Measurements from ENCODE around the gene MS4A4E.
"Not testable (repeated sequence)": the region's sequence is repeated elsewhere in the genome, so short reads cannot be mapped to it uniquely, and the experiment has no call there.

MS4A4E gene

GRCh38 chr11:60214386-60214785 is 28.6 kb downstream of the MS4A4E start:
- no peaks in the 10 kb centered on the region for H3K4me1 ChIP-seq (ENCODE audit: control insufficient read depth, insufficient read depth, low read length)
- H3K27me3 ChIP-seq (ENCODE audit: control insufficient read depth, insufficient read depth, low read length): no peaks in the 10 kb centered on the region
- no peaks in the 10 kb centered on the region for H3K36me3 ChIP-seq (ENCODE audit: insufficient read depth, low read length)
- no peaks in the 10 kb centered on the region for H3K9me3 ChIP-seq (replicated peaks; ENCODE audit: low read length)
- H3K4me3 ChIP-seq (ENCODE audit: low read length): no peak overlapping the region
- no peak overlapping the region for H3K9ac ChIP-seq (ENCODE audit: low read depth, low read length)
- H3K4me2 ChIP-seq (ENCODE audit: low read length): no peak overlapping the region

GRCh38 chr11:60211206-60211605 is 31.7 kb downstream of the MS4A4E start:
- Histone ChIP-seq H3K4me2 (ENCODE audit: low read length) (no peak overlapping the region), H3K9me3 (replicated peaks; ENCODE audit: low read length) (no peaks in the 10 kb centered on the region), H3K27me3 (ENCODE audit: control insufficient read depth, insufficient read depth, low read length) (no peaks in the 10 kb centered on the region), H3K36me3 (ENCODE audit: insufficient read depth, low read length) (no peaks in the 10 kb centered on the region), H3K9ac (ENCODE audit: low read depth, low read length) (no peak overlapping the region), H3K4me1 (ENCODE audit: control insufficient read depth, insufficient read depth, low read length) (no peaks in the 10 kb centered on the region), H3K4me3 (ENCODE audit: low read length) (no peak overlapping the region)

DNA sequence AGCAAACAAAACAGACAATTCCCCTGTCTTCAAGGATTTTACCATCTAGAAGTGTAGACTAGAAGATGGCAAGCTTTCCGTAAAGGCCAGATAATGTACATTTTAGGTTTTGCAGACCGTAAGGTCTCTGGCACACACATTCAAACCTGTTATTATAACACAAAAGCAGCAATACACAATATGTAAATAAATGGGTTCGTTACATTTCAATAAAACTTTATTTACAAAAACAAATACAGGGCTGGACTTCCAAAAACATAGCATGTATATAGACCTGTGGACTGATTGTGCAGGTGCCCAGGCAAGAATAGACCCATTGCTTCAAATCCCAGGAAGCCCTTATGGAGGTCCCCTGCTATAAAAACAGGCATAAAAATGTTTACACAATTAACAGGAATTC is 33.0 kb downstream of the MS4A4E start:
- Histone ChIP-seq H3K4me1 (ENCODE audit: control insufficient read depth, insufficient read depth, low read length) (no peaks in the 10 kb centered on the region), H3K36me3 (ENCODE audit: insufficient read depth, low read length) (no peaks in the 10 kb centered on the region), H3K27me3 (ENCODE audit: control insufficient read depth, insufficient read depth, low read length) (no peaks in the 10 kb centered on the region), H3K4me2 (ENCODE audit: low read length) (no peak overlapping the region), H3K4me3 (ENCODE audit: low read length) (no peak overlapping the region), H3K9ac (ENCODE audit: low read depth, low read length) (no peak overlapping the region), H3K9me3 (replicated peaks; ENCODE audit: low read length) (no peaks in the 10 kb centered on the region)

DNA sequence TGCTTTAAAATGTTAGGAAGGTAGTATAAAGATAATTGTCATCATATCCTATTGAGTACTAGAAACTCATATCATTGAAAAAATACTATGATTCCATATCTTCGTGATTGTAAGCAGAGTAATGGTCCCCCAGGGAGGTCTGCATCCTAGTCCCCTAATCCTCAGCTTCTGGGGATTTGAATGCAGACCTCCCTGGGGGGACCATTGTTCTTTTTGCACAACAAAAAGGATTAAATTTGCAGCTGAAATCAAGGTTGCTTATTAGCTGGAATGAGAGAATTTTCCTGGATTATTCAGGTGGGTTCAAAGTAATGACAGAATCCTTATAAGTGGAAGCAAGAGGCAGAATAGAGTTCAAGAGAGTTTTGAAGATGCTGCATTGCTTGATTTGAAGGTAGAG is 34.0 kb downstream of the MS4A4E start:
- Histone ChIP-seq H3K27me3 (ENCODE audit: control insufficient read depth, insufficient read depth, low read length) (no peaks in the 10 kb centered on the region), H3K4me3 (ENCODE audit: low read length) (no peak overlapping the region), H3K9ac (ENCODE audit: low read depth, low read length) (no peak overlapping the region), H3K9me3 (replicated peaks; ENCODE audit: low read length) (no peaks in the 10 kb centered on the region), H3K4me2 (ENCODE audit: low read length) (no peak overlapping the region), H3K36me3 (ENCODE audit: insufficient read depth, low read length) (no peaks in the 10 kb centered on the region), H3K4me1 (ENCODE audit: control insufficient read depth, insufficient read depth, low read length) (no peaks in the 10 kb centered on the region)

DNA sequence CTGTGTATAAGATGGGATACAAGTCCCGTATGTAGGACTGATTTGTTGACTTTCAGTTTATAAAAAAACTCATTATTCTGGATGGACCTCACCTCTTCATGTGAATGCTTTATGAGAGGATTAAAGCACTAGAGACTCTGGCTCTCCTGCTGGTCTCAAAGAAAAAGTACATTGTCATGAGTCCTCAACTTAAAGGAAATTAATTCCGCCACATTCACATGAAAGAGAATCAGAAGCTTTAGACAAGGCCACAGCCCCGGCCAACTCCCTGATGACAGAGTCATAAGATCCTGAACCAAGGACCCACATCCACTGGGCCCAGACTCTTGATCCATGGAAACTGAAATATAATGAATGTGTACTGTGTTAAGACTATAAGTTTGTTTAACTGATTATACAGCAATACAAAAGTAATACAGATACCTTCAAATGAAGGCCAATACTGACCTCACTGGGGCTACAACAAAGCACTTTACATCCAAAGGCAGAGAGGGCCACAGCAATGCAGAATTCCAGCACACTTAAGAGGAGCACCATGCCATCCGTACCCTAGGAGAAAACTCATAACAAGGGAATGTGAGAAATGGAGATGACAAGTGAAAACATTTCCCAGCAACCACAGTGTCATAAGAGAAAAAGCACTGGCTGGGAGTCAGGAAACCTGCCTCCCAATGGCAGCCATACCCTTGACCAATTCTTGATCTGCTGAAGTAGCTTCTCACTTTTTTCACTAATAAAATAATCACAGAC is 34.6 kb downstream of the MS4A4E start:
- no peak overlapping the region for H3K4me3 ChIP-seq (ENCODE audit: low read length)
- no peaks in the 10 kb centered on the region for H3K36me3 ChIP-seq (ENCODE audit: insufficient read depth, low read length)
- H3K4me1 ChIP-seq (ENCODE audit: control insufficient read depth, insufficient read depth, low read length): no peaks in the 10 kb centered on the region
- no peak overlapping the region for H3K9ac ChIP-seq (ENCODE audit: low read depth, low read length)
- H3K4me2 ChIP-seq (ENCODE audit: low read length): no peak overlapping the region
- H3K27me3 ChIP-seq (ENCODE audit: control insufficient read depth, insufficient read depth, low read length): no peaks in the 10 kb centered on the region
- no peaks in the 10 kb centered on the region for H3K9me3 ChIP-seq (replicated peaks; ENCODE audit: low read length)

DNA sequence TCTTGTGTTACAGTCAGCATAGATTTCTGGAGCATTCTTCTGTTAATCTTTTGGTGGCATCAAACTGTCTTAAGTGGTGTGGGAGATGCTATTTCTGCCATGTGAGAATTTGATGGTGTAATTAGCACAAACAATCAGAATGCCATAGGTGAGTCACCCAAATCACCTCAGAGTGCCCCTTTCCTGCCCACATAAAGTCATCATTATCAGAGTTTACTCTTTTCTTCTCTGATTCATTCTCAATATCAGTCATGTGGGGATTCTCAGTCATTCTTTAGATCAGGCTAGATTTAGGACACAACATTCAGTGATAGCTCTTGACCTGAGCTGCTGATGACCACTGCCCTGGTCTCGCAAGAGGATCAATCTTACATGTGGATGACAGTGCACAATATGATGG is 36.3 kb downstream of the MS4A4E start:
- Histone ChIP-seq H3K4me1 (ENCODE audit: control insufficient read depth, insufficient read depth, low read length) (no peaks in the 10 kb centered on the region), H3K4me2 (ENCODE audit: low read length) (no peak overlapping the region), H3K9me3 (replicated peaks; ENCODE audit: low read length) (no peaks in the 10 kb centered on the region), H3K4me3 (ENCODE audit: low read length) (no peak overlapping the region), H3K36me3 (ENCODE audit: insufficient read depth, low read length) (no peaks in the 10 kb centered on the region), H3K27me3 (ENCODE audit: control insufficient read depth, insufficient read depth, low read length) (no peaks in the 10 kb centered on the region), H3K9ac (ENCODE audit: low read depth, low read length) (no peak overlapping the region)

- H3K9me3 ChIP-seq (replicated peaks; ENCODE audit: low read length): no peaks in the 10 kb centered on the region
- no peak overlapping the region for H3K4me3 ChIP-seq (ENCODE audit: low read length)
- H3K36me3 ChIP-seq (ENCODE audit: insufficient read depth, low read length): no peaks in the 10 kb centered on the region
- no peak overlapping the region for H3K9ac ChIP-seq (ENCODE audit: low read depth, low read length)
- H3K27me3 ChIP-seq (ENCODE audit: control insufficient read depth, insufficient read depth, low read length): no peaks in the 10 kb centered on the region
- no peaks in the 10 kb centered on the region for H3K4me1 ChIP-seq (ENCODE audit: control insufficient read depth, insufficient read depth, low read length)
- no peak overlapping the region for H3K4me2 ChIP-seq (ENCODE audit: low read length)
Observed at GRCh38 chr11:60204922-60205321, 38.0 kb downstream of the MS4A4E start.

GRCh38 chr11:60201334-60201733 is 41.6 kb downstream of the MS4A4E start:
- H3K4me3 ChIP-seq (ENCODE audit: low read length); H3K9me3 ChIP-seq (replicated peaks; ENCODE audit: low read length): not testable (repeated sequence)

GRCh38 chr11:60197442-60197841 is 45.5 kb downstream of the MS4A4E start:
- Histone ChIP-seq H3K4me2 (ENCODE audit: low read length) (no peak overlapping the region), H3K9me3 (replicated peaks; ENCODE audit: low read length) (no peaks in the 10 kb centered on the region), H3K9ac (ENCODE audit: low read depth, low read length) (no peak overlapping the region), H3K36me3 (ENCODE audit: insufficient read depth, low read length) (no peaks in the 10 kb centered on the region), H3K4me1 (ENCODE audit: control insufficient read depth, insufficient read depth, low read length) (no peaks in the 10 kb centered on the region), H3K4me3 (ENCODE audit: low read length) (no peak overlapping the region), H3K27me3 (ENCODE audit: control insufficient read depth, insufficient read depth, low read length) (no peaks in the 10 kb centered on the region)

More at GRCh38 chr11:60201334-60201733, 41.6 kb downstream of the MS4A4E start:
- not testable (repeated sequence) for H3K36me3 ChIP-seq (ENCODE audit: insufficient read depth, low read length); H3K4me2 ChIP-seq (ENCODE audit: low read length); H3K27me3 ChIP-seq (ENCODE audit: control insufficient read depth, insufficient read depth, low read length); H3K9ac ChIP-seq (ENCODE audit: low read depth, low read length); H3K4me1 ChIP-seq (ENCODE audit: control insufficient read depth, insufficient read depth, low read length)

DNA sequence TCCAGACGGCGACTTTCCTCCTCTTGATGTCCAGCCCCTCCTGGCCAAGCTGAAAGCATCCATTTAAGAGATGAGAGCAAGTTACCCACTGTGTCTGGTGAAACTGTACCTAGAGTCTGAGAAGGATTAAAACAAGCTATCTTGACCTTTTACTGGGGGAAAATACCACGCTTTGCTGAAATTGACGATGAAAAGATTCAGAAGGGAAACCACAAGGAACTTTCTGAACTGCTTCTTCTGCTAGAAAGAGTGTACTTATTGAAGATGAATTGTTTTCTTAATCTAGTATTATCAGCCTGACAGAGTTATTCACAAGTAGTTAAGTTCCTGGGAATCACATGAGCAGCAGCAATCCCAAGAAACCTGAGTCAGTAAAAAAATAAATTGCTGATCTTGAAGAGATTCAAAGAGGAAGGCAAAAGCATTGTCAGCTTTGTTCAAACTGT is 47.0 kb downstream of the MS4A4E start:
- Histone ChIP-seq H3K4me3 (ENCODE audit: low read length) (no peak overlapping the region), H3K36me3 (ENCODE audit: insufficient read depth, low read length) (no peaks in the 10 kb centered on the region), H3K4me2 (ENCODE audit: low read length) (no peak overlapping the region), H3K9me3 (replicated peaks; ENCODE audit: low read length) (no peaks in the 10 kb centered on the region), H3K9ac (ENCODE audit: low read depth, low read length) (no peak overlapping the region), H3K27me3 (ENCODE audit: control insufficient read depth, insufficient read depth, low read length) (no peaks in the 10 kb centered on the region), H3K4me1 (ENCODE audit: control insufficient read depth, insufficient read depth, low read length) (no peaks in the 10 kb centered on the region)

GRCh38 chr11:60194511-60194910 is 48.4 kb downstream of the MS4A4E start:
- H3K27me3 ChIP-seq (ENCODE audit: control insufficient read depth, insufficient read depth, low read length): no peaks in the 10 kb centered on the region
- no peak overlapping the region for H3K9ac ChIP-seq (ENCODE audit: low read depth, low read length)
- no peak overlapping the region for H3K4me2 ChIP-seq (ENCODE audit: low read length)
- no peaks in the 10 kb centered on the region for H3K9me3 ChIP-seq (replicated peaks; ENCODE audit: low read length)
- no peak overlapping the region for H3K4me3 ChIP-seq (ENCODE audit: low read length)
- H3K36me3 ChIP-seq (ENCODE audit: insufficient read depth, low read length): no peaks in the 10 kb centered on the region
- H3K4me1 ChIP-seq (ENCODE audit: control insufficient read depth, insufficient read depth, low read length): no peaks in the 10 kb centered on the region

- H3K9ac ChIP-seq (ENCODE audit: low read depth, low read length): no peak overlapping the region
Observed at GRCh38 chr11:60193687-60194433, 49.1 kb downstream of the MS4A4E start.

More at GRCh38 chr11:60193687-60194433, 49.1 kb downstream of the MS4A4E start:
- Histone ChIP-seq H3K4me2 (ENCODE audit: low read length) (no peak overlapping the region), H3K4me1 (ENCODE audit: control insufficient read depth, insufficient read depth, low read length) (no peaks in the 10 kb centered on the region), H3K36me3 (ENCODE audit: insufficient read depth, low read length) (no peaks in the 10 kb centered on the region), H3K27me3 (ENCODE audit: control insufficient read depth, insufficient read depth, low read length) (no peaks in the 10 kb centered on the region), H3K4me3 (ENCODE audit: low read length) (no peak overlapping the region), H3K9me3 (replicated peaks; ENCODE audit: low read length) (no peaks in the 10 kb centered on the region)
